Fibroblast of lung (primary cell): ENCODE data around the gene SLC6A7.

Experiments used
- EZH2 ChIP-seq: IDR thresholded peaks from 2 replicates; pipeline ENCODE4 v1.5.1; 2012; ENCODE audit warnings: low read length, control low read depth, mild to moderate bottlenecking; ENCODE audit errors: missing control alignments
- TF ChIP-seq, protein P1 (sequence below), 2 donors: IDR thresholded peaks in 1 of 2; conservative IDR thresholded peaks in 1 of 2; 1 replicate in 1 of 2; 2 replicates in 1 of 2; pipeline ENCODE4 v1.5.1; 2011 to 2012; ENCODE audit warnings: low read length in 2 of 2, control low read depth in 1 of 2, inconsistent platforms in 1 of 2, low read depth in 1 of 2, mild to moderate bottlenecking in 1 of 2

DNA sequence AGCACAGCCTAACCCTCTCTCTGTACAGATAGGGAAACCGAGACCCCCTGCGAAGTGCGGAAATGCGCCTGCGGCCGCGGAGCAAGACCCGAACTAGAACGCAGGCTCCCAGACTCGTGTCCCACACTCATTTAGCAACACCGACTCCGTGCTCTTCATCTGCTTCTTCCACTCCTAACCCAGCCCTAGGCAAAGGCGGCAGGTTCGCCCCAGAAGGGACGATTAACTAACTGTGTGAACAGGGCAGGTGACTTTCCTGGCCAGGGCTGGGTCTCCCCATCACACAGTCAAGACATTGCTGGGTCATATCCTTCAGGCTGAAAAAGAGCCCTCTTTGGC, 22.4 kb upstream of the SLC6A7 start:
- TF ChIP-seq, protein P1, sequence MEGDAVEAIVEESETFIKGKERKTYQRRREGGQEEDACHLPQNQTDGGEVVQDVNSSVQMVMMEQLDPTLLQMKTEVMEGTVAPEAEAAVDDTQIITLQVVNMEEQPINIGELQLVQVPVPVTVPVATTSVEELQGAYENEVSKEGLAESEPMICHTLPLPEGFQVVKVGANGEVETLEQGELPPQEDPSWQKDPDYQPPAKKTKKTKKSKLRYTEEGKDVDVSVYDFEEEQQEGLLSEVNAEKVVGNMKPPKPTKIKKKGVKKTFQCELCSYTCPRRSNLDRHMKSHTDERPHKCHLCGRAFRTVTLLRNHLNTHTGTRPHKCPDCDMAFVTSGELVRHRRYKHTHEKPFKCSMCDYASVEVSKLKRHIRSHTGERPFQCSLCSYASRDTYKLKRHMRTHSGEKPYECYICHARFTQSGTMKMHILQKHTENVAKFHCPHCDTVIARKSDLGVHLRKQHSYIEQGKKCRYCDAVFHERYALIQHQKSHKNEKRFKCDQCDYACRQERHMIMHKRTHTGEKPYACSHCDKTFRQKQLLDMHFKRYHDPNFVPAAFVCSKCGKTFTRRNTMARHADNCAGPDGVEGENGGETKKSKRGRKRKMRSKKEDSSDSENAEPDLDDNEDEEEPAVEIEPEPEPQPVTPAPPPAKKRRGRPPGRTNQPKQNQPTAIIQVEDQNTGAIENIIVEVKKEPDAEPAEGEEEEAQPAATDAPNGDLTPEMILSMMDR (conservative IDR thresholded peaks at IDR 0.05 in 1 of 2, IDR thresholded peaks at IDR 0.05 in 1 of 2; ENCODE audit: low read depth in 1 of 2, low read length in 2 of 2), result no peak
- no peak for TF ChIP-seq EZH2
